HG03439 (cell line): ENCODE data around the gene GRPEL2.

Source experiments
- ATAC-seq: cut with Tn5 transposase; IDR thresholded peaks from one replicate; pipeline ENCODE4 v1.9.1; 2021; ENCODE audit warnings: mild to moderate bottlenecking, moderate library complexity; ENCODE audit not compliant: unreplicated experiment

The GRPEL2 gene

GRCh38 chr5:149345147-149345891 lies at the start of gene GRPEL2:
Gene GRPEL2, plus strand, starts transcription at chr5:149345499. Its CDS starts 41 bp downstream, at chr5:149345540.
- peak; percentile 97 for ATAC-seq

GRCh38 chr5:149297340-149298025 lies 47.8 kb upstream of the GRPEL2 start:
- ATAC-seq = no peak

- ATAC-seq = no peak
Measured at GRCh38 chr5:149298163-149298562, 47.1 kb upstream of the GRPEL2 start.

GRCh38 chr5:149298842-149299404 lies 46.4 kb upstream of the GRPEL2 start:
- ATAC-seq = no peak

GRCh38 chr5:149299451-149300054 lies 45.7 kb upstream of the GRPEL2 start:
- no peak for ATAC-seq

GRCh38 chr5:149300441-149300840 lies 44.9 kb upstream of the GRPEL2 start:
- ATAC-seq = no peak

- no peak for ATAC-seq
Measured at GRCh38 chr5:149301049-149301743, 44.1 kb upstream of the GRPEL2 start.

GRCh38 chr5:149301744-149302380 lies 43.4 kb upstream of the GRPEL2 start:
- no peak for ATAC-seq

- ATAC-seq = no peak
Measured at GRCh38 chr5:149302641-149303040, 42.7 kb upstream of the GRPEL2 start.

GRCh38 chr5:149303210-149303609 lies 42.1 kb upstream of the GRPEL2 start:
- ATAC-seq = no peak

GRCh38 chr5:149304195-149305078 lies 40.9 kb upstream of the GRPEL2 start:
- ATAC-seq = no peak

- ATAC-seq = no peak
Measured at GRCh38 chr5:149309354-149309753, 35.9 kb upstream of the GRPEL2 start.

GRCh38 chr5:149310488-149310887 lies 34.8 kb upstream of the GRPEL2 start:
- no peak for ATAC-seq

GRCh38 chr5:149310947-149311658 lies 34.2 kb upstream of the GRPEL2 start:
- no peak for ATAC-seq

GRCh38 chr5:149313151-149313841 lies 32.0 kb upstream of the GRPEL2 start:
- no peak for ATAC-seq

GRCh38 chr5:149314571-149315111 lies 30.7 kb upstream of the GRPEL2 start:
- ATAC-seq = no peak

GRCh38 chr5:149315753-149316152 lies 29.5 kb upstream of the GRPEL2 start:
- ATAC-seq = no peak
